SKM-1 (cell line): Measurements from ENCODE around the gene STX11.
A peak's percentile ranks its signal among the peaks of the same experiment; 100 is the strongest.
"Not testable (repeated sequence)": the region's sequence is repeated elsewhere in the genome, so short reads cannot be mapped to it uniquely, and the experiment has no call there.

Experiments
- DNase-seq: peaks from one replicate; lab custom pipeline; 2025; ENCODE audit not compliant: unreplicated experiment; lab: John Stamatoyannopoulos, UW

STX11 gene

GRCh38 chr6:144174006-144174405, 23.7 kb downstream of the STX11 start:
- DNase-seq, result no peak

GRCh38 chr6:144176043-144176442, 25.7 kb downstream of the STX11 start:
- no peak for DNase-seq

- no peak for DNase-seq
Measured at GRCh38 chr6:144177726-144178125, 27.4 kb downstream of the STX11 start.

GRCh38 chr6:144178323-144178722, 28.0 kb downstream of the STX11 start:
- no peak for DNase-seq

- DNase-seq, result no peak
Measured at GRCh38 chr6:144179237-144179636, 28.9 kb downstream of the STX11 start.

GRCh38 chr6:144179828-144180227, 29.5 kb downstream of the STX11 start:
- no peak for DNase-seq

- not testable (repeated sequence) for DNase-seq
Measured at GRCh38 chr6:144180354-144180753, 30.0 kb downstream of the STX11 start.

GRCh38 chr6:144181639-144182038, 31.3 kb downstream of the STX11 start:
- DNase-seq, result peak; percentile 56

- not testable (repeated sequence) for DNase-seq
Measured at GRCh38 chr6:144184186-144184585, 33.9 kb downstream of the STX11 start.

- no peak for DNase-seq
Measured at GRCh38 chr6:144185133-144185836, 35.0 kb downstream of the STX11 start.

GRCh38 chr6:144186817-144187625, 36.7 kb downstream of the STX11 start:
- no peak for DNase-seq

- no peak for DNase-seq
Measured at GRCh38 chr6:144189351-144189750, 39.0 kb downstream of the STX11 start.

- DNase-seq, result no peak
Measured at GRCh38 chr6:144190080-144190479, 39.8 kb downstream of the STX11 start.

- no peak for DNase-seq
Measured at GRCh38 chr6:144190593-144190992, 40.3 kb downstream of the STX11 start.

- DNase-seq, result no peak
Measured at GRCh38 chr6:144193181-144193580, 42.9 kb downstream of the STX11 start.

GRCh38 chr6:144194293-144194810, 44.0 kb downstream of the STX11 start:
- no peak for DNase-seq

- DNase-seq, result no peak
Measured at GRCh38 chr6:144195671-144196270, 45.5 kb downstream of the STX11 start.

GRCh38 chr6:144197919-144198318, 47.6 kb downstream of the STX11 start:
- no peak for DNase-seq

- no peak for DNase-seq
Measured at GRCh38 chr6:144202879-144203468, 52.7 kb downstream of the STX11 start.

GRCh38 chr6:144211160-144211559, 60.8 kb downstream of the STX11 start:
- DNase-seq, result no peak

- DNase-seq, result no peak
Measured at GRCh38 chr6:144213315-144213714, 63.0 kb downstream of the STX11 start.
